HG02763 (cell line): ENCODE data around the gene VAV3.

ENCODE experiments used
- ATAC-seq: cut with Tn5 transposase; IDR thresholded peaks from one replicate; pipeline ENCODE4 v1.9.1; 2021; ENCODE audit warnings: mild to moderate bottlenecking, moderate library complexity; ENCODE audit not compliant: unreplicated experiment

VAV3 gene

DNA sequence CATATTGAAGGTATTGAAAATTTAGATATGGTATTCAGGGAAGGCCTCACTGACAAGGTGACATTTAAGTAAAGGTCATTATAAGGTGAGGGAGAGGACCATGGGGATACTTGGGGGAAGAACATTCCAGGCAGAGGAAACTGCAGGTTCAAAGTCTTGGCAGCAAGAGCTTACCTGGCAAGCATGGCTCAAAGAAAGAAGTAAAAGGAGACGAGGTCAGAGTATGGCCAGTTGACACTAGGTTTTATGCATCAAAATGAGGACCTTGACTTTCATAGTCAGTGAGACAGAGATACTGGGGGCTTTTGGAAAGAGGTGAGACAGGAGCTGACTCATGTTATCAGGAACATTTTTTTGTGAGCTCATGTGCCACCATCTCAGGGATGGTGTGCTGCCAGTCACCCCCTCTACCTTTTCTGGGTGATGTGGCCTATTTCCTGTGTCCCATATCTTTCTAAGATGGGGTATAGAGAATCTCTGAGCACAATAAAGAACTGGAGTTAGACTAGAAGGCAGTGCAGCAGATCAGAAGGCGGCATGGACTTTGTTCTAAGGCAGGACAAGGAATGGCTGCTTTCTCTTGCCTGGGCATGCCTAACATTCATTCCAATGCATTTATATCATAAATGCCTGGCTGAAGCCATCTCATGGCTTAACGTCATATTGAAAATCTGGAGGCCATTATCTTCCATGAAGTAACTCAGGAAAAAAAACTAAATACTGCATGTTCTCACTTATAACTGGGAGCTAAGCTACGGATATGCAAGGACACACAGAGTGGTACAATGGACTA lies 417.4 kb downstream of the VAV3 start:
- no peak for ATAC-seq

DNA sequence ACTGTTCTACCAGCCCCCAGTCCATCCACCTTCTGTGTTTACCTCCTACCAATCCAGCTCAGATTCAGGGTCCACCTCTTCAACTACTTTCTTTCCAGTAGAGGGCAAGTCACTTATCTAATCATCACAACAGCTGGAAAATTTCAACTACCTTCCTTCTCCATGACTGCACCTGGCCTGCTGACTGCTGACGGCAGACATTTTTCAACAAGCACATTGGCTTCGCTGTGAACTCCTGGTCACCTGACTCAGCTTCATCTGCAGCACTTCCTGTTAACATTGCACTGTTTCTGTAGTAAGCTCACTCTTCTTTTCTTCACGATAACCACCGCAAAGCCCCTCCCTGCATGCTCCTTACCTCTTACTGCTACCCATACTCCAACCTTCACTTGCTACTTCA lies 418.4 kb downstream of the VAV3 start:
- ATAC-seq = no peak

- ATAC-seq = no peak
These were observed 419.1 kb downstream of the VAV3 start for GRCh38 chr1:107545879-107546278.

GRCh38 chr1:107545056-107545577 lies 419.9 kb downstream of the VAV3 start:
- ATAC-seq = no peak

DNA sequence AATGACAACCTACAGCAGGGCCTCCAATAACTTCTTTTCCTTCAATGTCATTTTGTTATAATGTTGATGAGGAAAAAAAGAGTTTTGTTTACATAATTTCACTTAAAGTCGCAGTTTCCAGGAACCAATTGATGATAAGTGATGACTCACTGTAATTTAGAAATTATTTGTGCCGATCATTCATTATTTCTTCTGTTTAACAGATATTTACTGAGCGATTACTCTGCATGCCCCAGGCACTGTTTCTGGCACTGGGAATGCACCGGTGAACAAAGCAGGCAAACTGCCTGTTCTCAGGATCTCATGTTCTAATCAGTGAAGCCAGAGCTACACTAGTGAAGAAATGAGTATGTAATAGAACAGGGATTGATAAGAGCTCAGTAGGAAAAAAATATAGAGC lies 420.7 kb downstream of the VAV3 start:
- ATAC-seq = no peak

GRCh38 chr1:107541412-107541811 lies 423.6 kb downstream of the VAV3 start:
- no peak for ATAC-seq

- no peak for ATAC-seq
These were observed 426.5 kb downstream of the VAV3 start for GRCh38 chr1:107538502-107538901.

DNA sequence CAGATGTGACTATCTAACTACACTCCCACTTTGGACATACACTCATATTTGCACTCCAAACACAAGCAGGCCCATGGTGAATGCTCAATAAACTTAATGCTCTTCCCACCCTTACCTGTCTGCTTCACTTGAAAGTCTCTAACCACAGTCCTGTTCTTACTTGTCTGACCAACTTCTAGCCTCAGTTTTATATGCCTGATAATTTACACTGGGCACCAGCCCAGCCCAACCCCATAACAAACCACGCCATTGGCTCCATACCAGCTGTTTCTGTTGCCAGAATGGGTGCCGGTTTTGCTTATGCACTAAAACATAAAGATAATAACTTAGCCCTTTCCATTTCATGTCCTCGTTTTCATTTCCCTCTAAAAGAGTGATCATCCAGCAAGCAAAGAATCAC lies 428.7 kb downstream of the VAV3 start:
- ATAC-seq = no peak

DNA sequence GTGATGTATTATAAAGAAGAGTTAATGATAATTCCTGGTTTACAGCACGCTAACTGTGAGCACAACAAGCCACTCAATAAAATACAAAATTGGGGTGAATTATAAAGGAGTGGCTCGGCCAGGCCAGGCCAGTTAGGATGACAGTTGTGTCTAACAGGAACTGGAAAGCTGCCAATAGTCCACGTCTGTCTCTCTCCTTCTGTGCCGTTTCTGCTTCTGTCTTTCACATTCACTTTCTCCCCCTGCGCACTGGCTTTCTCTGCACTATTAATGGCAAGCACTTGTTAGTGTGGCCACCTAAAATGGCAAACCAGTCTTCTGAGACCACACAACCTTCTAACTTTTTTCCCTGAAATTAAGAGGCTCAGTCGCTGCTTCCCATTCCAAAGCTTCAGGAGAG lies 429.9 kb downstream of the VAV3 start:
- ATAC-seq = no peak

DNA sequence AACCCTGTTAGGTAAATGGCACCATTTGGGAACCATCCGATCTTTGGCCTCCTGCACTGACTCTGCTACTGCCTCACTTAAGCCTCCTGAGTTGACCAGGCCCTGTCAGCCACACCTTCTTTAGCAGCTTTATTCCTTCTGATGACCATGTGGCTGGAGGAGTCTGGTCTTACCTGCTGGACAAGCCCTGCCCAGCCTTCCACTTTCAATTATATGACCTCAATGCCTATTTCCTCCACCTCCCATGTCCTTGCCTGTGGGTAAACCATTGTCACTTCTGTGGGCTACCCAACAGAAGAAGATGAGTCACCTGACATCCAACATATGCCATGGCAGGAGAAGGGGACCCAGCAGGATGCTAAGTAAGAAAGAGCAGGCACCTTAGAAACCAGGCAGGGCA lies 430.3 kb downstream of the VAV3 start:
- ATAC-seq = no peak

GRCh38 chr1:107533436-107533835 lies 431.5 kb downstream of the VAV3 start:
- ATAC-seq = no peak

- ATAC-seq = no peak
These were observed 432.7 kb downstream of the VAV3 start for GRCh38 chr1:107532318-107532717.

DNA sequence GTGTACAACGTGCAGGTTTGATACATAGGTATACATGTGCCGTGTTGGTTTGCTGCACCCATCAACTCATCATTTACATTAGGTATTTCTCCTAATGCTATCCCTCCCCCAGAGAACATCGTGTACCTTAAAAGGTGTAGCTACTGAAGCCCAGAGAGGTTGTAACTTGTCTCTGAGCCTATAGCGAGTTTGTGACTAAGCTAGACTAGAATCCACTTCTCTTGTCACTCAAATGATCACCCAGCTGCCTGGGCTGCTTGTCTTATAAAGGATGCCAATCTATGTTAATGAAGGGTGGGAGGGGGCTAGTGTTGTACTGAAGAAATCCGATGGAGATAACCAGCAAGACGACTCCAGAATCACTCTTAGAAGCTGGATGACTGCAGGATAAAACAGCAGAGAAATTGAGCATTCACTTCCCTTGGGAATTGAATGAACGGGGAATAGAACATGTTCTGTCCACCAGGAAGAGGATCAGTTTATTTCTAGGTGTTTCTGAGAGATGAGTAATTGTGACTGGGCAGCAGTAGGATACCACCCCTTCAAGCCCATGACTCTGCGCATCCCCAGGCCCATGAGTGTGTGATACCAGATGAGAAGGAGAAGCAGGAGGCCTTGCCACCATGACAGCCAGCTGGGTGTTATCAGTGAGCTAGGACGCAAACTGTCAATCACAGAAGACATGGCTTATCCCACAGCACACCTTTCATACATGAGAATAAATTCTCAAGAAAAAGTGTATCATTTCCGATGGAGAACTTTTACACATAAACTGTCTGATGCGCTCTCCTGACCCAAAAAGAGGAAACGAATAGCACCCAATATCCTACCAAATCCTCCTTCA lies 433.7 kb downstream of the VAV3 start:
- no peak for ATAC-seq

- ATAC-seq = no peak
These were observed 434.4 kb downstream of the VAV3 start for GRCh38 chr1:107530543-107530942.

DNA sequence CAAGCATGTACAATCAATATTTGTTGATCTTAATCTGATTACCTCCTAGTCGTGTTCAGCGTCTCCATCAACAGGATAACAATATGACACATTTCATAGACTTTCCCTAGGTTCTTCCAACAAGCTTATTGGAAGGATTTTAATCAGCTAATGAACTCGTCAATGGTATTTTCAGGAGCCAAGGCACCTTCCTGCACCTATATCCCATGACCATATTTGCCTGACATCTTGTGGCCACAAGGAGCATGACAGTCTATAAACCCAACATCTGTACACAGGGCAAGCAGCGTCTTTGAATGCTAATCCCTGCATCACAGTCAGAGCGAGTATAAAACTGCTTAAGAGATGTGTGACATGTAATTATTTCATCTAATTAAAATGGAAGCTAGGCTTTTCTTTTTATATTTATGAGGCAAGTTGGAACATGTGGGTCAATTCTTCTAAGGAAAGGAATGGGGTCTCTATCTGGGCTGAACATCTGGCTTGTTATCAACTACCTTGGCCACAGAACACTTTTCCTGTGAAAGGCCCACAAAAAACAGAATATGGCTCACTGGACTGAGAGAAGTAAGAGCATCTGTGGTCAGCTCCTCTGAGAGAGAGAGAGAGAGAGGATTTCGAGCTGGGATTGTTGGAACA lies 435.4 kb downstream of the VAV3 start:
- ATAC-seq = peak; percentile 96

- no peak for ATAC-seq
These were observed 438.3 kb downstream of the VAV3 start for GRCh38 chr1:107526524-107527198.

DNA sequence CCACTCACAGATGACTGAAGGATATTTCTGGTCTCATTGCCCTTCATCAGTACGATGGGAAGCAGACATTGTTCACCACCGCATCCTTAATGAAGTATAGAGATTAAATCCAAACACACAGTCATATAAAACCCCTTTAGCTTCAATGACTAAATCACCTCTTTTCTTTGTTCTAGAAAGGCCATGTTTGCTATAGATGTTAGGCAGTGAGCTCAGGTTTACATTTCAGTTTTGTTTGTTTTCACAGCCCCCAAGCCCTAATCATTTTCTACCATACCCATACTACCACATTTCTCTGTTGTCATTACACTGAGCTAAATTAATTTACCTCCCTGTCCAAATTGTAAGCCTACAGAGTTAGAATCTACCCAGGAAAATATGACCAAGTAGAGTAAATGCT lies 439.0 kb downstream of the VAV3 start:
- ATAC-seq = no peak

- ATAC-seq = no peak
These were observed 439.8 kb downstream of the VAV3 start for GRCh38 chr1:107525145-107525544.

DNA sequence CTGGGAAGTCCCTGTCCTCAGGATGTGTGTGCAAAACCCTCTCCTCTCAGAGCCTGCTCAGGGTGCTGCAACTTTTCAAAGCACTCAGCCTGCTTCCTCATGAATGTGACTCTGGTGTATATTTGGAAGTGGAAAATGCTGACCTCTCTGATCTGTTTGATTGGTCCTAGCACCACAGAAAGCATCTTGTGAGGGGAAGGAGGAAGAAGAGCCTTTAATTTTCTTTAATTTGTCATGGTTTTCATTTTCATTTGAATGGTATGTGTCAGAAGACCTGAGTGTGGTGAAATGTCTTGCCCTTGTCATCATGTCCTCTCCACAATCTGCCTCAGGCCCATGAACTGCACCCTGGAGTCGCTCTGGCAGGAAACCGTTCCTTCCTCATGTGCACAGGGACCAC lies 440.7 kb downstream of the VAV3 start:
- ATAC-seq = no peak

DNA sequence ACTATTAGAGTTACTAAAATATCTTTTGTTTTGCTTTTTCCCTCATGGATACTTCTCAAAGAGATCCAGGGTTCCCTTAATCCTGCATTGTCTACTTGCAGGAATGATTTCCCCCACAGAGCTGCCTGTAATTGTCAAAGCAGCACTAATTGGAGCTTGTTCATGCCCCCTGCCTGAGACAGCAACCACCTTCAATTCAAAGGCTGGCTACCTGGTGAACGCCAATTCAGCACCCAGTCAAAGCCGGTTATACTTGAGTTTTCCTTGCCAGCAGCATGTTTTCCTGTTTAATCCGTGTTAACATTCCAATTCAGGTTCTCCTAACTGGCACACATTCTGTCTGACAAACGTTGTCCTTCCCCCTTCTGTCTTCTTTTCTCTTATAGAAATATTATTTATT lies 441.2 kb downstream of the VAV3 start:
- ATAC-seq = no peak

- ATAC-seq = no peak
These were observed 441.9 kb downstream of the VAV3 start for GRCh38 chr1:107523061-107523460.
